ENCODE data around the gene SNX22.

Gene SNX22

DNA sequence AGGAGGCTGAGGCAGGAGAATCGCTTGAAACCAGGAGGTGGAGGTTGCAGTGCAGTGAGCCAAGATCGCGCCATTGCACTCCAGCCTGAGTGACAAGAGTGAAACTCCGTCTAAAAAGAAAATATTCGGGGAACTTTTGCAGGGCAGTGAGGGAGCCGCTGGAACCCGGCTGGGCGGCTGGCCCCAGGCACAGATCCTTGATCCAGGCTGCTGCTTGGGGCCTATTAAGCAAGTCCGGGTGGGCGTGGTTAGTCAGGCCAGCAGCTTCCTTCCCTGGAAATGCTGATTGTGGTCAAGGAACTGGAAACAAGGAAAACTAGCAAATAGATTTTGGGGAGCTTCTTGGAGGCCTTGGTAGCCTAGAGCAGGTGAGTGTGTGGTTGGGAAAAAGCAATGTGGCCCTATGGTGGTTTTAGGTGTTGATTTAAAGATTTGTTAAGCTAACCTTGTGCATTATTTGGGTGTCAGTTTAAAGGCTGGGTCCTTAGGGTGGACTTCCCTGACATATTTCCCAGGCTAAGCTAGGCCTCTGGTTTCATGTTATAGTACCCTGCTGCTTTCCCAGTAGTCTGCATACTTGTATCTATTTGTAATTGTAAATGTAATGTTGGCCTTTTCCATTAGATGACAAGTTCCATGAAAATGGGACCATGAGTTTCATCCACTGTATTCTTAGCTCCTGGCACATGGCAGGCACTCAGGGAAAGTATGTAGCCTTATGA lies 17.7 kb upstream of the SNX22 start:
- intact Hi-C loops (cut with DNase I) = no loop called here
- no peak for DNase-seq

DNA sequence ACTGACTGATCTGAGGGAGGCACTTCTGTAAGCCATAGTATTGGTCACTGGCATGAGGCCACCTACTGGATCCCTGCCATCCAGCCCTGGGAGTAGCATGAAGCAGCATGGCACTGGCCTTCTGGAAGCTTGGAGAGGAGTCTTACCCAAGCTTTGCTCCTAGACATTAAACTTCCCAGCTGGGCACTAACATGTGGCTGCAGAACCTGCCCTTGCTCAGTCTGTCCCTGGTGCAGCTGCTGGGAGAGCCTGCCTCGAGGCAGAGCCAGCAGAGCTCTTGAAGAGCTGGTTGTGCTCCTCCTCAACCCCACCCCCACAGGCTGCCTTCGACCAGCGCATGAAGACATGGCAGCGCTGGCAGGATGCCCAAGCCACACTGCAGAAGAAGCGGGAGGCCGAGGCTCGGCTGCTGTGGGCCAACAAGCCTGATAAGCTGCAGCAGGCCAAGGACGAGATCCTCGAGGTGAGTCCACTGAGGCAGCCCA lies 17.1 kb upstream of the SNX22 start:
- DNase-seq = peak in 9 of 10 donors; percentile 61 to 95 (median 76)
- intact Hi-C loops (cut with DNase I) = no loop called here

DNA sequence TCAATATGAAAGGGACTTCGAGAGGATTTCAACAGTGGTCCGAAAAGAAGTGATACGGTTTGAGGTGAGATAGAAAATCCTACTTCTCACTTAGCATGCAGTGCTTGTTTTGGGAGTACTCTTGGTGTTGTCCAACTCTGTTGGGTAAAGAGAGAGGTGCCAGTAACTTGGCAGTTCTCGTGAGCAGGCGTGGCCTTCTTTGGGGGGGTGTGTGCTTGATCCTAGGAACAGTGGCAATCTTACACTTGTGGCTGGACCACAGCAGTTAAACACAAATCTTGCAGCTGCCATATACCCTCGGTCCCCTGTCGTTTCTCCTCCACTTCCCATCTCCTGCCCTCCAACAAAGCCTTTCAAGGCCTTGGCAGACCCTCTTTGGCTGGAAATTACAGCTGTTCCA lies 15.2 kb upstream of the SNX22 start:
- intact Hi-C loops (cut with DNase I) = no loop called here
- DNase-seq = no peak

DNA sequence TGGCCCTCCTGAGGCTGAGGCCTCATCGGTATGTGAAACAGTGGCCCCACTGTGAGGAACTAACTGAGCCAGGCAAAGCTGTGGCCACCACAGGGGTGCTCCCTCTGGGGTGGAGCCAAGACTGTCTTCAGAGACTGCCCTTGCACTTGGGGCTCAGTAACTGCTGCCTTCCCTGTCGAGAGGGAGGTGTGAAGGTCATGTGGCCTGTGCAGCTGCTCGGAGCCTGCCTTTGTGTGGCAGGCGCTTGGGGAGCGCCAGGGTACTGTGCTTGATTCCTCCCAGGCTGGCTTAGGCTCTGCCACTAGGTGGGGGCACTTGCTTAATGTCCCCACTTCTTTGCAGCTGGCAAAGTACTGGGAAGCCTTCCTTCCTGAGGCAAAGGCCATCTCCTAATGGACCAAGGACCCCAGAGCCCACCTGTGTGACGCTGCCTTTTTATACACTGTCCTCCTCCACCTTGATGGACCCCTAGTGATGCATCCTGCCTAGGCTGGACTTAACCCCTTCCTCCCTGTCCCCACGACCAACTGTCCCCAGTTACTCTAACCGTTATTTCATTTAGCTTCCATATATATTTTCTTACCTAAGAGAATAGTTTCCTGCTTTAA lies 14.2 kb upstream of the SNX22 start:
- DNase-seq = peak in 6 of 10 donors; percentile 46 to 91 (median 62)
- intact Hi-C loops (cut with DNase I) = no loop called here

DNA sequence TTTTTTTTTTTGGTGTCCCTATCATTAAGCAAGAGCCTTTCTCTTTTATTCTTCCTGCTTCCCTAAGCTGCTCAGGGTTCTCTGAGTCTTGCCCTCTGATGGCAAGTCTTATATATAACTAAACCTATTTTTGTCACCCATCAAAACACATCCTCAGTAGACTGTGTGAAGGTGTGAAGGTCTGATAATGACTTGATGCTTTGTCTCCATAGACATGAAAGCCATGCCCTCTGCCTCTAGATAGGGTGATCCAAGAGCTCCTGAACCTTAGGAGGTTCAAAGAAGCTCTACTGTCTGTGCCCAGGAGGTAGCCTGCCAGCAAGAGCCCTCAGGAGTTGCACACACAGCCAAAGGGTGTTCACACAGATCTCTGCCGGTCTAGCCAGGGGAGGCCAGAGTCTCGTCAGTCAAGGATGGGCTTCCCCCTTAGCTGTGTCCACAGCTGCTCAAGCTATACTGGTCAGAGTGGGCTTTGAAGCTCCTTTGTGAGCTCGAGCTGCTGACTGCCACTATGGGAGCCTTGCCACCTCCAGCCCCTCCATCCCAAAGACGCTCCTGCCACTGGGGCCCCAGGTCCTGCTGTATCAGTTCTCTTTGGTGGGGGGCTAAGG lies 13.1 kb upstream of the SNX22 start:
- intact Hi-C loops (cut with DNase I) = no loop called here
- DNase-seq = no peak

DNA sequence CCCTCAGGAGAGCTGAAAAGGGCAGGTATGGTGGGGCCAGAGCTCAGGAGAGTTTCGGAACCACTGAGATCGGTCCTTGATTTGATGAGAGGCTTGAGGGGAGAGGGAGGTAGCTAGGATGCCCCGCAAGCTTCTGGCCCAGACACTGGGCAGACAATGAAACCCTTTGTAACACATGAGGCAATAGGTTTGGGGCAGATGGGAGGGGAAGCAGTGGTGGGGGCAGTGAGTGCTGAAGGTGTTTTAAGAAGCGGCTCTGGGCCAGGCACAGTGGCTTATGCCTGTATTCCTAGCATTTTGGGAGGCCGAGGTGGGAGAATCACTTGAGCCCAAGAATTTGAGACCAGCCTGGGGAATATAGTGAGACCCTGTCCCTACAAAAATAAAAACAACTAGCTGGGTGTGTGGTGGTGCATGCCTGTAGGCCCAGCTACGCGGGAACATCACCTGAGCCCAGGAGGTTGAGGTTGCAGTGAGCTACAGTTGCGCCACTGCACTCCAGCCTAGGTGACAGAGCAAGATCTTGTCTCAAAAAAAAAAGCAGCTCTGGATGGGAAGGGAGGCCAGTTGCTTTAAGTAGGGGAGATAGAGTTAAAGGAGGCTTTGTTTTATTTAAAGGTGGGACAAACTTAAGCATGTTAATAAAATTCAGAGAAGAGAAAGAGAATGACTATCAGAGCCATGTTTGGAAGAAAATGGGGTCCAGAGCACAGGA lies 9.6 kb upstream of the SNX22 start:
- peak in 1 of 10 donors; percentile 45 for DNase-seq
- intact Hi-C loops (cut with DNase I) = no loop called here

DNA sequence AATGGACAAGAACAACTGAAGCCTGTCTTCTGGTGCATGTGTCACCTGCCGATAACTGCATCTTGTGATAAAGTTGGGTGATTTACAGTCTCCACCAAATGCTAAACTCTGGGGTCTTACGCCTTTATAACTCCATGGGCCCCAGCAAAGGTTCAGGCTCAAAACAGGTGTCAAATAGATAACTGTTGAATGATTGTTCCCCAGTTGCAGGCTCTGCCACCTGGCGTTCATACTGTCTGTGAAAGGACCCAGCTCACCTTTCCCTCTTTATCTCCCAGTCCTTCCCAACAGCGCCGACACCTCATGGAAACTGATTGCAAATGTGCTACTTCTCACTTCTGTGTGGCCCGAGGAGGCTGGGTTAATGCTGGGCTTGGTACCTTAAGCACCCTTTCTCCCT lies 8.3 kb upstream of the SNX22 start:
- no peak for DNase-seq
- intact Hi-C loops (cut with DNase I) = no loop called here

DNA sequence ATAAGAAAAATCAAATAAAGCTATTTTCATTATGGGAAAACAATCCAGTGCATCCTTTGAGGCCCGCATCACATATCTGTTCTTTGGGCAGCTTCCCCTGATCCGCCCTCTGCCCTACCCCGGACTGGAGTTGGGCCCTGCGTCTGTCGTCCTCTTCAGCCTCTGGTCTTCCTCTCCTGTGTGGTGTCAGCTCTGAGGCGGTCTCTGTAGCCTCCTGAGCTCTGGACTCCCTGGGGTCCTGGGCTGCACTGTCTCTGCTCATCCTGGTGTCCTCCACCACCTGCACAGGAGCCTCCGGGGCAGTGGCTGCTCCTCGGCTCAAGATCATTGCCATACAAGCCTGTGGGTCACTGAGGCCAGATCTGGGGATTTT lies 7.4 kb upstream of the SNX22 start:
- DNase-seq = no peak
- intact Hi-C loops (cut with DNase I) = no loop called here

DNA sequence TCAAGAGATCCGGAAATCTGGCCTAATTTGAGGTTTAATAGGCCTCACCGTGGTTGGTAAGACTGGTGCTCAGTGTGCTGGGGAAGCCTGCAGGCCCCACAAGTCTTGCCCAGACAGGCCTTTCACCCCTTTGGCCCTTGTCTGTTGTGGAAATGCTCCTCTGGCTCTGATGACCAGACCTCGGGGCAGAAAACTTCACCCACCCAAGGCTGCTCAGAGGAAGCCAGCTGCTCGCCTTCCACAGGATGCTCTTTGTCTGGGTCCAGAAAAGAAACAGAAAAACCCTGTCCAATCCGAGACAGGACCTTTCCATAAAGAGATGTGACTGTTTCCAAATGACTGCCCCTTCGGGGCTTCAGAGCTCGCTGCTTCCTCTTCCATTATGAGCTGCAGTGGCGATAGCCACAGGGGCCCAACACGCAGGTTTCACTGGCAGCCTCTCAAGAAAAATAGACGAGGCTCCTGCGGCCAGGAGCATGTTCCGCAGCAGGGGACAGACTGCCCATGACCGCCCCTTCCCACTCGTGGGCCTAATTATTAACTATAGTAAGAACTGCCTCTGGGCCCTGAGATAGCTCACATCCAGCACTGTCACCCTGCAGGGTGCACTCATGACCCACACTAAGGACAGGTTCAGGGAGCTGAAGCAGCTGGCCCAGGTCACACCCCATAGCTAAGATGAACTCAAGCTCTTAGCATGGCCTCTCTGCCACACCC lies 6.8 kb upstream of the SNX22 start:
- intact Hi-C loops (cut with DNase I) = no loop called here
- DNase-seq = peak in 1 of 10 donors; percentile 76

DNA sequence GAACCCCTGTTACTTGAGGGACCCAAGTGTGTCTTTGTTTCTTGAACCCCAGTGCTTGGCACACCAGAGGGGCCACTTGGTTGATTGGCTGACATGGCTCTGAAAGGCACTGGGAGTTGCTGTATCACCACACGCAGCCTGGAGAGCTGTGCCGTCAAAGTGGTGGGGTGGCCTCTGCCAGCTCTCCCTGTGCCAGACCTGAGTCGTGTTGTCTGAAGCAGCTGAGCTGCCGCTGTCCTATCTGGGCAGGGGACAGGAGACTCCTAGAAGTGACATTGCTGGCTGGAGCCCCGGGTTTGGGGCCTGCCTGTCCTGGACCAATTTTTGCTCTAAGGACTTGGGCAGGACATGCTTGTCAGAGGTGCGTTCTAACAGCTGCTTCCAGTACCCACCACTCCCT lies 5.5 kb upstream of the SNX22 start:
- intact Hi-C loops (cut with DNase I) = no loop called here
- no peak for DNase-seq

DNA sequence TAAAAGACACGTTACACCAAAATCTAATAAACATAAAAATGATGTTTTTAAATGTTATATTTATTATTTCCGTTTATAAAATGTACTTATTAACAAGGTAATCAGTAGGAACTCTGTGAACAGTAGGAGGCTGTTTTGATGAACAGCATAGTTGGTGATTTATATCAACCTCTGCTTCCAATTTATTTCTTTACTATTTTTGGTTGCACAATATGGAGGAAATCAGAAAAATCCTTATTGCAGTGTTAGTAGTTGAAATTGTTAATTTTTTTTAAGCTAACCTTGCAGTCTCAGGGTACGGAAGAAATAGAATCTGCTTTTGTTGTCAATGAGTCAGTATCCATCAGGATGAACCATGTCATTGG lies 5.0 kb upstream of the SNX22 start:
- DNase-seq = no peak
- intact Hi-C loops (cut with DNase I) = no loop called here

DNA sequence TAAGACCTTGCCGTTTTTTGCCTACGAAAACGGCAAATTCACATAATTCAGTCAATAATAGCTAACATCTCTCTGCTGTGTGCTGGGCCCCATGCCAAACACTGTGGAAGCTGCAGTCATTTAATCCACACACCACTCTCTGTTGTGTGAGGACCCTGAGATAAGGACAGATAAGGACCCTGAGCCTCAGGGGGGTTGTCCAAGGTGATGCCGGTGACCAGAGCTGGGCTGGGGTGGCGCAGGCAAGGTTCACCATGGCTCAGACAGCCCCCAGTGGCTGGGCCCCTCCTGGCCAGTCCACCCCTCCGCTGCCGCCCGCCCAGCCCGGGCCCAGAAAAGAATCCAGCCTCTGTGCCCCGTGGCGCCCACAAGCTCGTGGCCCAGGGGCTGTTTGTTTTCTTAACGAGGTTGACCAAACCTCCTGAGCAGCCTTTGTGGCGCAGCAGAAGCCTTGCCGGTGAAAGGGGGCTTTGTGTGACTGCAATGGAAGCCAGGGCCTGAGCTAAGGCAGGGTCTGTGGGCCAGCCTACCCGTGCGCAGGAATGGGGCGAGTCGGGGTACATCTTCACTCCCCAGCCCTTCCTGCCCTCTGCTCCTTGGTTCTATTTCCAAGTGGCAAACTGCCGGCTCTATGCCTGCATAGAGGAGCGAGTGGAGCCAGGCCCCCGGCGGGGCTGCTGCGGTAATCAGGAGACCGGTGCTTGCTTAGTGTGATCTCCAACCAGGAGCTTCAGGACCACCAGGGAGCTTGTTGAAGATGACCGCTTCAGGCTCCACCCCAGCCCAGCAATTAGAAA lies 4.4 kb upstream of the SNX22 start:
- intact Hi-C loops (cut with DNase I) = no loop called here
- DNase-seq = peak in 3 of 10 donors; percentile 61 to 81 (median 63)

DNA sequence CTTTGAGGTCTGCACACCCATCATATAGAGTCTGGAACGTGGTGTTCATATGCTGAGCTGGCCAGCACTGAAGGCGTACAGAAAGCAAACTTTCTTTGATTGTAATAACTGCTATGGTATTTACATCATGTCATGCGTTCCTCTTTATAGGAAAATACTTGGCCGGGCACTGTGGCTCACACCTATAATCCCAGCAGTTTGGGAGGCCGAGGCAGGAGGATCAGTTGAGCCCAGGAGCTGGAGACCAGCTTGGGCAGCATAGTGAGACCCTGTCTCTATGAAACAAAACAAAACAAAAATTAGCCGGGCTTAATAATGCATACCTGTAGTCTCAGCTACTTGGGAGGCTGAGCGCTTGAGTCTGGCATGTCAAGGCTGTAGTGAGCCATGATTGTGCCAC lies 3.4 kb upstream of the SNX22 start:
- intact Hi-C loops (cut with DNase I) = no loop called here
- no peak for DNase-seq

DNA sequence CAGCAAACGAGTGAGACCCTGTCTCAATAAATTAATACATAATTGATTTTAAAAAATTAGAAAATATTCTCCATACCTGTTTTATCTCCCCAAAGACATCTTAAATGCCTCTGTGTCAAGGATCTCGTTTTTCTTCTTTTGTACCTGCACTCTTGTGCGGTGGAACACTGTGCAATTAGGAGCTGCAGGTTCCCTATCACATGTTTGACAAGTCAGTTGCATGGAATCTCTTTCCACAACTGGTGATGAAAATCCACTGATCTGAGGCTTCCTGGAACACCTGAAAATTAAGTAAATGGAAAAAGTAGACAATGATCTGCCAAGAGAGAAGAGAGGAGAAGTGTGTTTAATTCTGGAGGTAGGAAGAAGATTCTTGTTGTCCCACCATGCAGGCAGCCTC lies 3.0 kb upstream of the SNX22 start:
- DNase-seq = no peak
- intact Hi-C loops (cut with DNase I) = no loop called here

DNA sequence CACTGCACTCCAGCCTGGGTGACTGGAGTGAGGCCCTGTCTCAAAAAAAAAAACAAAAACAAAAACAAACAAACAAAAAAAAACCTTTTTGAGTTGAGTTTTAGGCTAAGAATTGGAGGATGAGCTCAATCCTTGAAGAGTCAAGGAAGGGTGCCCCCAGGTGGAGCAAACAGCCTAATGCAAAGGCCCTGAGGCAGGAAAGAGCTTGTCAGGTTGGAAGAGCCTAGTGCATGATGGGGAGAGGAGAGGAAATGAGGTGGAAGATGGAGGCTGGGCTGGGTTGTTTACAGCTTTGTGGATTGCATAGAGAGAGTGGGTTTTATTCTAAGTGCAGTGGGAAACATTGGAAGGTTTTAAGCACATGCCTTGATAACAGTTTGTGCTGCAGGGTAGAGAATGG lies 2.1 kb upstream of the SNX22 start:
- peak in 2 of 10 donors; percentile 42 for DNase-seq
- intact Hi-C loops (cut with DNase I) = no loop called here

DNA sequence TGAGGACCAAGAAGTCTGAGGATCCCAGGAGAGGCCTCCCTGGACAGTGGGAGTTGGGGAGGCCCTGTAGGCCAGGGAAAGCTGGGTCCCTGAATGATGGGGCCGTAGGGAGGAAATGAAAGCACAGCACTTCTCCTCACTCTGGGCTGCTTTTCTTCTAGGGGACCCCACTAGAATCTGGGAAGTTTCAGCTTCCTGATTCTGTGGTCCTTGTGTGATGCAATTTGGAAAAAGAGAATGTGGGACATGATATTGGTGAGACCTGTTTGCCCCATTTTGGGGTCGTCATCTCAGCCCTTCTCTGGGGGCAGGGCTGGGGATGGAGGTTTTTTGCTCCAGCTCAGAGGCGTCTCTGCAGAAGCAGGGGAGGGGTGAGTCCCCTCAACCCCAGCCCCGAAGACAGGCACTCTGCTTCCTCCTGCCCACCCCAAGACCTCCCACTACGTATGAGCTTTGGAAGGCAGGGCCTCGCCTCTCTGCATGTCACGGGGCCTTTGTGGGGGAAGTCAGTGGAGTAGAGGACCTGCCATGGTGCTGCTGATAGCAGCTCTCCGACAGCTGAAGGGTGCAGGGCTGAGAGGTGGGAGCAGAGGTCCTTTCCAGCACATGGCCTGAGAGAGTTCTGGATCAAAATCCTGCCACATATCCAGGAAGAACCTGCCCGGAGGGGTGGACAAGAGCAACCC lies 1.5 kb upstream of the SNX22 start:
- intact Hi-C loops (cut with DNase I) = loop anchor here (5.0 to 10.0 kb wide), 2 partner anchors 53 to 535 kb away; partner anchors contain the start of gene SNX1
- peak in 1 of 10 donors; percentile 41 for DNase-seq

DNA sequence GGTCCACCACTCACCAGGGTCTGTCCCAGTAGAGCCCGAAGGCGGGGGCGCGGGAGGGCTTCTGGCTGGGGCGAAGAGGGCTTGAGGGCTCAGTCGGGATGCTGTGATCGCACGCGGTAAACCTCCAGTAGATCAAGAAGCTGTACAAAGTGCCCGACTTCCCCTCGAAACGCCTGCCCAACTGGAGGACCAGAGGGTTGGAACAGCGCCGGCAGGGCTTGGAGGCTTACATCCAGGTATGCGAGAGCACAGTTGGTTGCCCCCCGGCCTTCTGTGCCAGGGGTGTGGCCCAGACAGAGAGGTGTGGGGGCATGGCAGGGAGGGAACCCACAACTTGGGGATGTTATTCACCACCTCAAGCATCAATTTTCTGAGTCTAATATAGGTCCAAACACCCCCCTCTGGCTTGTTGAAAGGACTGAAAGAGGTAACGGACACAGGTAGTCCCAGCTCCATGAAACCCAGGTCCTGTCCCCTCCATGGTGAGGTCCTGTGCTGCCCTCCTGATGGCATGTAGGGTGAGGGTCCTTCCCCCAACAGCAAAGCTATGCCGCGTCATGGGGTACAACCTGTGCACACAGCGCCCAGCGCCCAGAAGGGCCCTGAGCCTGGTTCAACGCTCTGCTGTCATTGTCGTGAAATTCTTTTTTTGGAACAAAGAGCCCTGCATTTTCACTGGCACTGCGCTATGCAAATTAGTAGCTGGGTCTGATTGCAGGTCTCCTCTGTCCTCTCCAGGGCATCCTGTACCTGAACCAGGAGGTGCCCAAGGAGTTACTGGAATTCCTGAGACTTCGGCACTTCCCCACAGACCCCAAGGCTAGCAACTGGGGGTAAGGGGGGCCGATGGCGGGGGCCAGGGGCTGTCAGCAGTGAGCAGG lies 1.2 kb downstream of the SNX22 start:
- intact Hi-C loops (cut with DNase I) = loop anchor here (5.0 to 10.0 kb wide), 2 partner anchors 55 to 538 kb away; partner anchors contain the start of gene SNX1
- DNase-seq = peak in 2 of 10 donors; percentile 83 to 87
